Measurements from ENCODE around the gene FJX1. TPM values are rescaled to one million over a fixed set of nuclear protein-coding genes. Genes with fewer than 3 reads are reported as not detected.

The FJX1 gene
- total and polyA plus RNA-seq, 10 donors, result 3.0 to 40.6 (median 9.2) TPM

DNA sequence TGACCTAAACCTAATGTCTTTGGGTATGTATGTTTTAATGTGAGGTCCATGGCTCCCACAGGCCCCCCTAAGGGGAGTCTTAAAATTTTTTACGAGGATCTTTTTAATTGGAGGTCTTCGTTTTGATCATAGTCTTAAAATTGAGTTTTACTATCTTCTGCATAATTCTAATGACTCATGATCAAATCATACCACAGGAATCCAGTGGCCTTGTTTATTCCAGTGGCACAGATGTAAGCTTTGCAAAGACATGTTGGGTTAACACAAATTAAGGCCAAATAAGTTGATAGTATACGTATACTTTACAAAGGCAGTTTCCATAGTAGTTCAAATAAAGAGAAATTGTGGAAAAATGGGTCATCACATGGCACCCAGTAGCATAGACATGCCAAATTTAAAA is 33.9 kb upstream of the FJX1 start:
- Histone ChIP-seq H3K9me3 (no peaks in the 10 kb centered on the region), H3K27me3 (replicated peaks in 1 of 7) (peaks cover 0 to 45% (median 0%) of the 10 kb centered on the region in 7 donors), H3K27ac (no peak overlapping the region), H3K36me3 (no peaks in the 10 kb centered on the region), H3K4me1 (peaks cover 0 to 9% (median 0%) of the 10 kb centered on the region in 6 donors), H3K4me3 (no peak overlapping the region)
- intact Hi-C loops (cut with DNase I; ENCODE audit: low total_unique reads), result no loop called here
- DNase-seq, result no peak
- 80 to 88% (median 84%) methylated on average over 3 of the region's 3 CpGs for WGBS, 5 donors
- no peak for TF ChIP-seq POLR2AphosphoS5 (IDR thresholded peaks at IDR 0.05)
- no peak for TF ChIP-seq POLR2A (IDR thresholded peaks at IDR 0.05)
- no peak for TF ChIP-seq CTCF (IDR thresholded peaks at IDR 0.05 in 8 of 11, conservative IDR thresholded peaks at IDR 0.05 in 3 of 11)

- 58 to 68% (median 60%) methylated on average over 5 of the region's 5 CpGs for WGBS, 5 donors
- H3K4me1 ChIP-seq, result peaks cover 0 to 3% (median 0%) of the 10 kb centered on the region in 6 donors
- DNase-seq, result no peak
- intact Hi-C loops (cut with DNase I; ENCODE audit: low total_unique reads), result no loop called here
- no peak overlapping the region for H3K27ac ChIP-seq
- no peaks in the 10 kb centered on the region for H3K9me3 ChIP-seq
- H3K36me3 ChIP-seq, result no peaks in the 10 kb centered on the region
- no peak overlapping the region for H3K4me3 ChIP-seq
- peaks cover 0 to 47% (median 0%) of the 10 kb centered on the region in 7 donors for H3K27me3 ChIP-seq (replicated peaks in 1 of 7)
- TF ChIP-seq POLR2A (IDR thresholded peaks at IDR 0.05) (no peak), CTCF (IDR thresholded peaks at IDR 0.05 in 8 of 11, conservative IDR thresholded peaks at IDR 0.05 in 3 of 11) (no peak), POLR2AphosphoS5 (IDR thresholded peaks at IDR 0.05) (no peak)
Observed at GRCh38 chr11:35585416-35585815, 32.8 kb upstream of the FJX1 start.

DNA sequence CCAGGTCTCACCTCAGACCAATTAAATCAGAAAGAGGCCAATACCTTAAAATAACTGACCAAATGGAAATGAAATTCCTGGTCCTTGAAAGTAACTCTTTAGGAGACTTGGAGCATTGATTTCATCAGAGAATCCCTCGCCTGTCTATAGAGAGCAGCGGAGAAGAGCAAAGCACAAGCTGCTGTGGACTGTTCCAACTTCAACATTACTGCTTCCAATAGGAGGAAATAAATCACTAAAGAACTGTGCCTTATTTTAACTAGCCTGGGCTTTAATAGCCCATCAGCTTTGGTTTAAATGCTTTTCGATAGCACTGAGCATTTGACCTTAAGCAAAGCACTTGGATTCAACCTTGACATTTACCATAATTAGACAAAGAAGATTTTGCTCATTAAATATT is 32.0 kb upstream of the FJX1 start:
- H3K4me1 ChIP-seq, result peaks cover 0 to 3% (median 0%) of the 10 kb centered on the region in 6 donors
- 55 to 78% (median 64%) methylated on average over 3 of the region's 3 CpGs for WGBS, 5 donors
- intact Hi-C loops (cut with DNase I; ENCODE audit: low total_unique reads), result no loop called here

DNA sequence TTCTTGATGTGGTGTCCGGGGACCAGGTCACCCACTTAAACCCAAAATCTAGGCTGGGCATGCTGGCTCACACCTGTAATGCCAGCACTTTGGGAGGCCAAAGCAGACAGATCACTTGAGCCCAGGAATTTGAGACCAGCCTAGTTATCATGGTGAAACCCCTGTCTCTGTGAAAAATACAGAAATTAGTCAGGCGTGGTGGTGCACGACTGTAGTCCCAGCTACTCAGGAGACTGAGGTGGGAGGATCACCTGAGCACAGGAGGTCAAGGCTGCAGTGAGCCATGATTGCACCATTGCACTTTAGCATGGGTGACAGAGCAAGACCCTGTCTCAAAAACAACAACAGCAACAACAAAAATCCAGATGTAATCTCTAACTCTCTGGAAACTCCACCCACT is 30.3 kb upstream of the FJX1 start:
- WGBS, 5 donors, result 79 to 95% (median 85%) methylated on average over 3 of the region's 3 CpGs
- H3K9me3 ChIP-seq, result no peaks in the 10 kb centered on the region
- no peak overlapping the region for H3K4me3 ChIP-seq
- intact Hi-C loops (cut with DNase I; ENCODE audit: low total_unique reads), result no loop called here
- H3K4me1 ChIP-seq, result peaks cover 0 to 3% (median 0%) of the 10 kb centered on the region in 6 donors
- no peak for TF ChIP-seq POLR2AphosphoS5 (IDR thresholded peaks at IDR 0.05)
- no peak for TF ChIP-seq POLR2A (IDR thresholded peaks at IDR 0.05)
- TF ChIP-seq CTCF (IDR thresholded peaks at IDR 0.05 in 8 of 11, conservative IDR thresholded peaks at IDR 0.05 in 3 of 11), result no peak
- no peak overlapping the region for H3K27ac ChIP-seq
- DNase-seq, result no peak
- H3K27me3 ChIP-seq (replicated peaks in 1 of 7), result peaks cover 0 to 41% (median 0%) of the 10 kb centered on the region in 7 donors
- no peaks in the 10 kb centered on the region for H3K36me3 ChIP-seq

More for the DNA sequence above, 32.0 kb upstream of the FJX1 start:
- TF ChIP-seq POLR2AphosphoS5 (IDR thresholded peaks at IDR 0.05), result no peak
- no peak for TF ChIP-seq CTCF (IDR thresholded peaks at IDR 0.05 in 8 of 11, conservative IDR thresholded peaks at IDR 0.05 in 3 of 11)
- no peak for TF ChIP-seq POLR2A (IDR thresholded peaks at IDR 0.05)
- DNase-seq, result no peak
- Histone ChIP-seq H3K27me3 (replicated peaks in 1 of 7) (peaks cover 0 to 52% (median 0%) of the 10 kb centered on the region in 7 donors), H3K36me3 (no peaks in the 10 kb centered on the region), H3K27ac (no peak overlapping the region), H3K4me3 (no peak overlapping the region), H3K9me3 (no peaks in the 10 kb centered on the region)

All from spleen (tissue), 11 donors.